Raji (cell line): Measurements from ENCODE around the gene TTC28.

Experiments
- POLR2A ChIP-seq: IDR thresholded peaks from 2 replicates; pipeline ENCODE4 v1.6.1; 2011; ENCODE audit warnings: low read depth, low read length, control low read depth; ENCODE audit not compliant: insufficient read depth

Gene TTC28

DNA sequence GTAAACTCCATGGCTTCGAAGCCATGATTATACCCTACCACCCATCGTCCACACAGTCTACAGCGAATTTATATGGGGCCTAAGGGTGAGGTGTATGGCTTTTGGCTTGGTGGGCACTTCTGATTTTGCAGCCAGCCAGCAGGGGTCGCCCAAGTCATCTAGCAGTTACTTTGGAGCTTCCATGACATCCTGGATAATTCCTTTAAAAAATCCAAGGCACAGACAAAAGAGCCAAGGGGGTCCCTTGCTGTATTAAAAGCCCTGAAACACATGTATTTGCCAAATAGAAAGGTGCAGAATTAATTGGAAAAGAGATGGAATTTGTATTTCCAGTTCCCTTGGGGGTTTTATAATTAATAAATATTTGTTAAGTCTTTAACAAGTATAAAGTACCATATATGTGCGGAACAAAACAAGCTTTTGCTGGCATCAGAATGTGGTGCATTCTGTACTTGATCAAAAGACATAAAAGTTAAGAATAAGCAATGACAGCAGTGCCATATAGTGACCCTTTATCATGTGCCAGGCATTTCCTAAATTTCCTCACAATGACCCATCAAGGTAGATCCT, 627.8 kb downstream of the TTC28 start:
- TF ChIP-seq POLR2A = no peak

GRCh38 chr22:28051091-28051786, 628.4 kb downstream of the TTC28 start:
- TF ChIP-seq POLR2A = no peak

DNA sequence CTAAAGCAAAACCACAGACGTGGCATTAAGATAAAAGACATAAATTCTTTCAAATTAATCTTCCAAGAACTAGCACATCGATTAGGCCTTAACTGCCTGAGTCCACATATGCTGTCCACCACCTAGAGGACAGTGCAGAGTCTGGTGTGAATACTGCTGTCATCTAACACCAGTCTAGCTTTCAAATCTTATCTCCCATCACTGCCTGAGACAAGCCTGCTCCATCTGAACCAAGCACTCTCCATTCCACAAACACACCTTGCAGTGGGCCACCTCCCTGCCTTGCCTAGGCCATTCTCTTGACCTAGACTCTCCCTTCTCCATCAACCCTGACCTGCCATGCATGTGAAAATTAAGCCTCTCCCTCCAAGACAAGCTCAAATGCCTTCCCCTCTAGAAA, 631.1 kb downstream of the TTC28 start:
- no peak for TF ChIP-seq POLR2A

GRCh38 chr22:28047740-28048139, 631.9 kb downstream of the TTC28 start:
- TF ChIP-seq POLR2A = no peak

DNA sequence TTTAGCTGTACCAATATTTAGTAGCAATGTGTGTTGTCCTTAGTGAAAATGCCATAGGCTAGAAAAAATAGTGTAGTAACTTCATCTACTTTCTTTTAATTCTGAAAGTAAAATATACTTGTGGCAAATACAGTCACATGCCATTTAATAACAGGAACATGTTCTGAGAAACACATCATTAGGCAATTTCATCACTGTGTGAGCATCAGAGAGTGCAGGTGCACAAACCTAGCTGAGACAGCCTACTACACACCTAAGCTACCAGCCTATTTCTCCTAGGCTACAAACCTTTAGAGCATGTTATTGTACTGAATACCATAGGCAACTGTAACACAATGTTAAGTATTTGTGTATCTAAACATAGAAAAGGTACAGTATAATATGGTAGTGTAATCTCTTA, 633.5 kb downstream of the TTC28 start:
- TF ChIP-seq POLR2A = no peak

- no peak for TF ChIP-seq POLR2A
Measured at GRCh38 chr22:28044546-28045173, 635.0 kb downstream of the TTC28 start.

GRCh38 chr22:28043266-28043665, 636.4 kb downstream of the TTC28 start:
- TF ChIP-seq POLR2A = no peak

DNA sequence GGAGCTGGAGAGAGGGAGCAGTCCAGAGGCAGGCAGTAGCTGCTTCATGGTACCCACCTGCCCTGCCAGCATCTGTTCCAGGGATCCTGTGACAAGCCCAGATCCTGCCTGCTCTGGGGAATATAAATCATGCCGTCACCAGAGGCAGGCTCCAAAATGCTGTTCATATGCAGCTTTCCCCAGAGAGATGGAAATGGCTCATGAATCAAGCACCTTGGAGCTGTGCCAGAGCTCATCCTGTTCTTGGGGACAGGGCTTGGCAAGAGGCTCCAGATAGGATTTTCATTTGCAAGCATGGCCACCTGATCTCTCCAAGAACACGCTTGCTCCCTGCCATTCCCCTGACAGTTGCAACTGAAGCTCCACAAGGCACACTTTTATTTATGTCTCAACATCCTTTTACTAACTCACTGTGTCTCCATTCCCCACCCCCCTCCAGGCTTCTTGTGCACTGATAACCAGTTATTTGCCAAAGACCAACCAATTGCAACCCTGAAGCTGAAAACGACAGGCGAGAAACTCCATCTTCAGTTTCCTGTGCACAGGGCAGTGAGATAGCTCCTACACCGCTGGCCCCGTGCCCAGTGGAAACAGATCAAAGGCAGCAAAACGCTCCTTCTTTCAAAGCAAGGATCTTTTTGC, 644.8 kb downstream of the TTC28 start:
- TF ChIP-seq POLR2A = no peak

DNA sequence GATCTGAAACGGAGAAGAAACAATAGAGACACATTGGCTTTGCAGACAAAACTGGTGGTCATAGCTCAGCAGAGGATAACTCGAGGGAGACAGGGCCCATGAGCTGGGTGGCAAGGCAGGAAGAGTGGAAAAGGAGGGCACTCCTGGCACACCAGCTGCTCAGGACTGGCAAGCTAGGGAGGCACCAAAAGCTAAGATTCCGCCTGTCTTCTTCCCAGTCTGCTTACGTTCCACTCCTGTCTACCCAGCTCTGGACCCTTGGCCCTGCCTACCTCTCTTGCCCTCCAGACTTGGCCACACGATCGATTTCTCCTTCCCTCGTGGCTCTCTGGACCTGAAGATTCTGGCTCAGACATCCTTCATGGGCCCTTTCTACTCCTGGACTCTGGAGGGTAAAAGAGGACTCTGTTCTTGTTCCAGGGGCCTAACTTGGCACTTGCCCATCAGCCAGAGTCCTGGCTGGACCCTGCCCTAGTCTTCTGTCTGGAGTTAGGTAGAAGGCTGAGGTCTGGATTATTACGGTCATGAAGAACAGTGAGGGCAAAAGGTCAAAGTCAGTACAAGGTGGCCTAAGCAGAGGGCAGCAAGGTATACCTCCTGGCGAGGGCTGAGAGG, 645.4 kb downstream of the TTC28 start:
- no peak for TF ChIP-seq POLR2A

- no peak for TF ChIP-seq POLR2A
Measured at GRCh38 chr22:28032861-28033260, 646.8 kb downstream of the TTC28 start.

DNA sequence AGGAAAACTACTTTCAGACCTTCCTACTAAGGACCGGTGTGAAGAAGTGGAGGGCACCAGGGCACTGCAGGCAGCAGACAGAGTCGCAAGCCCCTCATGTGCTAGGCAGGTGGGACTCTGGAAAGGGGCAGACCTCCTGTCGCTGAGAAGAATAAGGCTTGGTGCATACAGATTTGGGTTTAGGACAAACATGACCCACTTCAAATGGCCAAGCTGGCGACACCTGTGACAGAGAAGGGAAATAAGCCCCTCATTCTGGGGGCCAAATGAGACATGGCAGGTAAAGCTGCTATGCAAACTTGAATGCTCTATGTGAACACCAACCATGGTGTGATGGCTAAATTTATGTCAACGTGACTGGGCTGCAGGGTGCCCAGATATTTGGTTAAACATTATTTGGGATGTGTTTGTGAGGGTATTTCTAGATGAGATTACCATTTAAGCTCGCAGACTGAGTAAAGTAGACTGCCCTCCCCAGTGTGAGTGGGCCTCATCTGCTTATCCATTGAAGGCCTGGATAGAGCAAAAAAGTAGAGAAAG, 648.2 kb downstream of the TTC28 start:
- TF ChIP-seq POLR2A = no peak

- no peak for TF ChIP-seq POLR2A
Measured at GRCh38 chr22:28030473-28030872, 649.2 kb downstream of the TTC28 start.

DNA sequence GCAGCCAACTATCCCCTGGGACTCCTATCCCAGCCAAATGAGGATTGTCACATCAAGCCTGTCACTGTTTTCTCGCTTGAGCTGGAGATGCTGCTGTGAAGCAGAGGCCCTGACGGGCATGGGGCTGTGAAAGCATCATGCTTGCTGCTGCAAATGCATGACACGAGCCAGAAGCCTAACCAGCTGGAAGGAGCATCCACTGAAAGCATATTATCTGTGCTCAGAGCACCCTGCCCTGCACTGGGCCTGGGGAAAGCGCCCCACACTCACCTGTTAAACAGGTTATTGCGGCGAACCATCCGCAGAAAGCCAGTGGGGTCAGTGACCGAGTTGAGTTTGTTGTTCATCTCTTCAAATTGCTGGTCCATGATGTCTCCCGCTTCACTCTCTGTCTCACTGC, 649.7 kb downstream of the TTC28 start:
- TF ChIP-seq POLR2A = no peak

- TF ChIP-seq POLR2A = no peak
Measured at GRCh38 chr22:28029201-28029948, 650.3 kb downstream of the TTC28 start.
